ENCODE data around the gene PLCXD3. TPM values are rescaled to one million over a fixed set of nuclear protein-coding genes. Genes with fewer than 3 reads are reported as not detected.

The PLCXD3 gene
- total RNA-seq, 1 donor from 2014 or later = 0.52 TPM

GRCh38 chr5:41281215-41281810 lies 229.1 kb downstream of the PLCXD3 start:
- Histone ChIP-seq H3K36me3 (ENCODE audit: control insufficient read depth in 3 of 3, insufficient read depth in 3 of 3, low read length in 3 of 3) (no peaks in the 10 kb centered on the region), H3K9me3 (ENCODE audit: control insufficient read depth in 3 of 3, low read length in 3 of 3) (no peaks in the 10 kb centered on the region), H3K4me3 (ENCODE audit: low read length in 3 of 3) (no peak overlapping the region), H3K4me1 (ENCODE audit: control insufficient read depth in 3 of 3, insufficient read depth in 3 of 3, low read length in 3 of 3) (no peaks in the 10 kb centered on the region), H3K27ac (ENCODE audit: low read depth, low read length) (no peak overlapping the region), H3K9ac (ENCODE audit: low read depth in 1 of 3, low read length in 3 of 3) (no peak overlapping the region), H3K27me3 (ENCODE audit: control insufficient read depth in 3 of 3, insufficient read depth in 3 of 3, low read length in 3 of 3) (no peaks in the 10 kb centered on the region)

GRCh38 chr5:41279040-41279439 lies 231.4 kb downstream of the PLCXD3 start:
- H3K27ac ChIP-seq (ENCODE audit: low read depth, low read length) = no peak overlapping the region
- no peaks in the 10 kb centered on the region for H3K27me3 ChIP-seq (ENCODE audit: control insufficient read depth in 3 of 3, insufficient read depth in 3 of 3, low read length in 3 of 3)
- H3K9me3 ChIP-seq (ENCODE audit: control insufficient read depth in 3 of 3, low read length in 3 of 3) = no peaks in the 10 kb centered on the region
- H3K4me3 ChIP-seq (ENCODE audit: low read length in 3 of 3) = no peak overlapping the region
- no peak overlapping the region for H3K9ac ChIP-seq (ENCODE audit: low read depth in 1 of 3, low read length in 3 of 3)
- H3K36me3 ChIP-seq (ENCODE audit: control insufficient read depth in 3 of 3, insufficient read depth in 3 of 3, low read length in 3 of 3) = no peaks in the 10 kb centered on the region
- no peaks in the 10 kb centered on the region for H3K4me1 ChIP-seq (ENCODE audit: control insufficient read depth in 3 of 3, insufficient read depth in 3 of 3, low read length in 3 of 3)

- Histone ChIP-seq H3K4me3 (ENCODE audit: low read length in 3 of 3) (no peak overlapping the region), H3K4me1 (ENCODE audit: control insufficient read depth in 3 of 3, insufficient read depth in 3 of 3, low read length in 3 of 3) (no peaks in the 10 kb centered on the region), H3K9ac (ENCODE audit: low read depth in 1 of 3, low read length in 3 of 3) (no peak overlapping the region), H3K36me3 (ENCODE audit: control insufficient read depth in 3 of 3, insufficient read depth in 3 of 3, low read length in 3 of 3) (no peaks in the 10 kb centered on the region), H3K27me3 (ENCODE audit: control insufficient read depth in 3 of 3, insufficient read depth in 3 of 3, low read length in 3 of 3) (no peaks in the 10 kb centered on the region), H3K9me3 (ENCODE audit: control insufficient read depth in 3 of 3, low read length in 3 of 3) (no peaks in the 10 kb centered on the region), H3K27ac (ENCODE audit: low read depth, low read length) (no peak overlapping the region)
These were observed 232.7 kb downstream of the PLCXD3 start for GRCh38 chr5:41277476-41278245.

- Histone ChIP-seq H3K27ac (ENCODE audit: low read depth, low read length) (no peak overlapping the region), H3K9ac (ENCODE audit: low read depth in 1 of 3, low read length in 3 of 3) (no peak overlapping the region), H3K36me3 (ENCODE audit: control insufficient read depth in 3 of 3, insufficient read depth in 3 of 3, low read length in 3 of 3) (no peaks in the 10 kb centered on the region), H3K27me3 (ENCODE audit: control insufficient read depth in 3 of 3, insufficient read depth in 3 of 3, low read length in 3 of 3) (no peaks in the 10 kb centered on the region), H3K9me3 (ENCODE audit: control insufficient read depth in 3 of 3, low read length in 3 of 3) (no peaks in the 10 kb centered on the region), H3K4me1 (ENCODE audit: control insufficient read depth in 3 of 3, insufficient read depth in 3 of 3, low read length in 3 of 3) (no peaks in the 10 kb centered on the region), H3K4me3 (ENCODE audit: low read length in 3 of 3) (no peak overlapping the region)
These were observed 234.4 kb downstream of the PLCXD3 start for GRCh38 chr5:41275813-41276512.

GRCh38 chr5:41270423-41271251 lies 239.8 kb downstream of the PLCXD3 start:
- Histone ChIP-seq H3K27me3 (ENCODE audit: control insufficient read depth in 3 of 3, insufficient read depth in 3 of 3, low read length in 3 of 3) (no peaks in the 10 kb centered on the region), H3K9ac (ENCODE audit: low read depth in 1 of 3, low read length in 3 of 3) (no peak overlapping the region), H3K27ac (ENCODE audit: low read depth, low read length) (no peak overlapping the region), H3K4me1 (ENCODE audit: control insufficient read depth in 3 of 3, insufficient read depth in 3 of 3, low read length in 3 of 3) (no peaks in the 10 kb centered on the region), H3K4me3 (ENCODE audit: low read length in 3 of 3) (no peak overlapping the region), H3K9me3 (ENCODE audit: control insufficient read depth in 3 of 3, low read length in 3 of 3) (no peaks in the 10 kb centered on the region), H3K36me3 (ENCODE audit: control insufficient read depth in 3 of 3, insufficient read depth in 3 of 3, low read length in 3 of 3) (no peaks in the 10 kb centered on the region)

GRCh38 chr5:41268894-41269293 lies 241.5 kb downstream of the PLCXD3 start:
- H3K4me3 ChIP-seq (ENCODE audit: low read length in 3 of 3) = no peak overlapping the region

GRCh38 chr5:41266377-41266776 lies 244.0 kb downstream of the PLCXD3 start:
- Histone ChIP-seq H3K27me3 (ENCODE audit: control insufficient read depth in 3 of 3, insufficient read depth in 3 of 3, low read length in 3 of 3) (no peaks in the 10 kb centered on the region), H3K36me3 (ENCODE audit: control insufficient read depth in 3 of 3, insufficient read depth in 3 of 3, low read length in 3 of 3) (no peaks in the 10 kb centered on the region), H3K4me1 (ENCODE audit: control insufficient read depth in 3 of 3, insufficient read depth in 3 of 3, low read length in 3 of 3) (no peaks in the 10 kb centered on the region), H3K4me3 (ENCODE audit: low read length in 3 of 3) (no peak overlapping the region), H3K9me3 (ENCODE audit: control insufficient read depth in 3 of 3, low read length in 3 of 3) (no peaks in the 10 kb centered on the region), H3K27ac (ENCODE audit: low read depth, low read length) (no peak overlapping the region), H3K9ac (ENCODE audit: low read depth in 1 of 3, low read length in 3 of 3) (no peak overlapping the region)

More at GRCh38 chr5:41268894-41269293, 241.5 kb downstream of the PLCXD3 start:
- Histone ChIP-seq H3K27ac (ENCODE audit: low read depth, low read length) (no peak overlapping the region), H3K9me3 (ENCODE audit: control insufficient read depth in 3 of 3, low read length in 3 of 3) (no peaks in the 10 kb centered on the region), H3K27me3 (ENCODE audit: control insufficient read depth in 3 of 3, insufficient read depth in 3 of 3, low read length in 3 of 3) (no peaks in the 10 kb centered on the region), H3K4me1 (ENCODE audit: control insufficient read depth in 3 of 3, insufficient read depth in 3 of 3, low read length in 3 of 3) (no peaks in the 10 kb centered on the region), H3K36me3 (ENCODE audit: control insufficient read depth in 3 of 3, insufficient read depth in 3 of 3, low read length in 3 of 3) (no peaks in the 10 kb centered on the region), H3K9ac (ENCODE audit: low read depth in 1 of 3, low read length in 3 of 3) (no peak overlapping the region)

GRCh38 chr5:41264019-41264418 lies 246.4 kb downstream of the PLCXD3 start:
- H3K4me1 ChIP-seq (ENCODE audit: control insufficient read depth in 3 of 3, insufficient read depth in 3 of 3, low read length in 3 of 3) = no peaks in the 10 kb centered on the region
- H3K9ac ChIP-seq (ENCODE audit: low read depth in 1 of 3, low read length in 3 of 3) = no peak overlapping the region
- H3K9me3 ChIP-seq (ENCODE audit: control insufficient read depth in 3 of 3, low read length in 3 of 3) = no peaks in the 10 kb centered on the region
- H3K4me3 ChIP-seq (ENCODE audit: low read length in 3 of 3) = no peak overlapping the region
- H3K36me3 ChIP-seq (ENCODE audit: control insufficient read depth in 3 of 3, insufficient read depth in 3 of 3, low read length in 3 of 3) = no peaks in the 10 kb centered on the region
- no peak overlapping the region for H3K27ac ChIP-seq (ENCODE audit: low read depth, low read length)
- H3K27me3 ChIP-seq (ENCODE audit: control insufficient read depth in 3 of 3, insufficient read depth in 3 of 3, low read length in 3 of 3) = no peaks in the 10 kb centered on the region

GRCh38 chr5:41263335-41263734 lies 247.1 kb downstream of the PLCXD3 start:
- no peaks in the 10 kb centered on the region for H3K36me3 ChIP-seq (ENCODE audit: control insufficient read depth in 3 of 3, insufficient read depth in 3 of 3, low read length in 3 of 3)
- H3K4me1 ChIP-seq (ENCODE audit: control insufficient read depth in 3 of 3, insufficient read depth in 3 of 3, low read length in 3 of 3) = no peaks in the 10 kb centered on the region
- no peak overlapping the region for H3K9ac ChIP-seq (ENCODE audit: low read depth in 1 of 3, low read length in 3 of 3)
- no peaks in the 10 kb centered on the region for H3K27me3 ChIP-seq (ENCODE audit: control insufficient read depth in 3 of 3, insufficient read depth in 3 of 3, low read length in 3 of 3)
- H3K27ac ChIP-seq (ENCODE audit: low read depth, low read length) = no peak overlapping the region
- no peaks in the 10 kb centered on the region for H3K9me3 ChIP-seq (ENCODE audit: control insufficient read depth in 3 of 3, low read length in 3 of 3)
- no peak overlapping the region for H3K4me3 ChIP-seq (ENCODE audit: low read length in 3 of 3)
